Epithelial cell of esophagus (primary cell): ENCODE data around the gene PRDM4.

ENCODE experiments used
- DNase-seq: peaks from one replicate; pipeline ENCODE4 v3.0.0; 2010; ENCODE audit warnings: low read depth
- H3K4me3 ChIP-seq: 2 replicates; pipeline ENCODE4 v1.5.1; 2011; ENCODE audit warnings: mild to moderate bottlenecking, low read length, control low read depth
- CTCF ChIP-seq: IDR thresholded peaks from 2 replicates; pipeline ENCODE4 v1.5.1; 2011; ENCODE audit warnings: low read depth, mild to moderate bottlenecking, low read length, control low read depth, inconsistent platforms; ENCODE audit not compliant: insufficient read depth; ENCODE audit errors: missing control alignments

PRDM4 gene

GRCh38 chr12:107782067-107782466 is 21.1 kb upstream of the PRDM4 start:
- DNase-seq, result no peak
- no peak for TF ChIP-seq CTCF

GRCh38 chr12:107780298-107780697 is 19.4 kb upstream of the PRDM4 start:
- no peak for TF ChIP-seq CTCF
- no peak for DNase-seq
- H3K4me3 ChIP-seq, result no peak overlapping the region

More at GRCh38 chr12:107782067-107782466, 21.1 kb upstream of the PRDM4 start:
- no peak overlapping the region for H3K4me3 ChIP-seq

- no peak for DNase-seq
- no peak for TF ChIP-seq CTCF
Observed at GRCh38 chr12:107779077-107779831, 18.3 kb upstream of the PRDM4 start.

GRCh38 chr12:107778383-107779025 is 17.6 kb upstream of the PRDM4 start:
- no peak overlapping the region for H3K4me3 ChIP-seq
- no peak for TF ChIP-seq CTCF
- no peak for DNase-seq

More at GRCh38 chr12:107779077-107779831, 18.3 kb upstream of the PRDM4 start:
- H3K4me3 ChIP-seq, result no peak overlapping the region

GRCh38 chr12:107776171-107776570 is 15.2 kb upstream of the PRDM4 start:
- TF ChIP-seq CTCF, result no peak
- no peak overlapping the region for H3K4me3 ChIP-seq
- DNase-seq, result no peak

GRCh38 chr12:107775093-107775721 is 14.3 kb upstream of the PRDM4 start:
- no peak overlapping the region for H3K4me3 ChIP-seq
- TF ChIP-seq CTCF, result no peak
- peak; percentile 16 for DNase-seq
